K562 (cell line): Measurements from ENCODE around the gene TTLL11. TPM values are rescaled to one million over a fixed set of nuclear protein-coding genes. Genes with fewer than 3 reads are reported as not detected.
A peak's percentile ranks its signal among the peaks of the same experiment; 100 is the strongest.

Source experiments
- ATAC-seq: fragments of 200-7000 bp; cut with Tn5 transposase; 3 replicates; pipeline ENCODE4 v1.9.1; 2020; ENCODE audit warnings: moderate library complexity
- BruUV-seq: library from RNA; stranded (reverse); fragments of 400-500 nt; replicated peaks from 2 replicates; lab custom pipeline; 2021; lab: Mats Ljungman, UMichigan
- CTCF ChIA-PET: fragments of 300-600 bp; formaldehyde crosslinking; extraction: SDS; loops from one replicate; lab custom pipeline; 2021; ENCODE audit warnings: low intra/inter-chr PET ratio; lab: Yijun Ruan, JAX
- POLR2A ChIA-PET: fragments of 300-600, 350-650 bp; sonication (Branson Sonifier 250); formaldehyde crosslinking; extraction: SDS; loops from one replicate; lab custom pipeline; 2021; ENCODE audit warnings: antibody characterized with exemption, inconsistent platforms; lab: Yijun Ruan, JAX
- DNase-seq, 4 experiments: peaks; one replicate each; pipeline versions ENCODE4 v3.0.0 to v3.0.0-alpha.2; 2011 to 2018; ENCODE audit warnings: low spot score in 3 of 4, mixed read lengths in 3 of 4; ENCODE audit errors: extremely low read depth in 1 of 4
- FAIRE-seq: peaks from 2 replicates; lab custom pipeline; 2011; peaks lifted over from hg19 to GRCh38; lab: Jason Lieb, UNC
- H2AFZ ChIP-seq: 2 replicates; pipeline ENCODE4 v1.6.0; 2011; ENCODE audit warnings: low read depth, low read length, control low read depth, inconsistent platforms
- H3K27ac ChIP-seq: fragments of 200-600 bp; 3 replicates; pipeline ENCODE4 v1.8.0; 2011; ENCODE audit warnings: low read depth, mild to moderate bottlenecking, control low read depth, inconsistent platforms, low read length, moderate library complexity, mixed read lengths; ENCODE audit errors: extremely low read depth
- H3K27me3 ChIP-seq, 2 experiments: fragments of 300-600 bp in 1 of 2; 2 replicates in 1 of 2; 3 replicates in 1 of 2; pipeline versions ENCODE4 v1.6.0 to v1.8.0; 2011; ENCODE audit warnings: inconsistent platforms in 2 of 2, low read length in 2 of 2, mild to moderate bottlenecking in 1 of 2, mixed read lengths in 1 of 2, moderate library complexity in 1 of 2; ENCODE audit not compliant: control insufficient read depth in 2 of 2, insufficient read depth in 2 of 2
- H3K36me3 ChIP-seq: fragments of 300-600 bp; 3 replicates; pipeline ENCODE4 v1.8.0; 2011; ENCODE audit warnings: mild to moderate bottlenecking, low read length, inconsistent platforms; ENCODE audit not compliant: control insufficient read depth, insufficient read depth
- H3K4me1 ChIP-seq, 2 experiments: fragments of 200-600 bp in 1 of 2; replicated peaks in 1 of 2; 2 replicates in 1 of 2; 3 replicates in 1 of 2; pipeline versions ENCODE4 v1.5.1 to v1.8.0; 2011; ENCODE audit warnings: inconsistent platforms in 2 of 2, low read length in 2 of 2, mild to moderate bottlenecking in 1 of 2, mixed read lengths in 1 of 2, moderate library complexity in 1 of 2; ENCODE audit not compliant: control insufficient read depth in 2 of 2, insufficient read depth in 2 of 2
- H3K4me2 ChIP-seq: 2 replicates; pipeline ENCODE4 v1.6.1; 2011; ENCODE audit warnings: low read length, control low read depth, inconsistent platforms, mixed read lengths; ENCODE audit not compliant: insufficient read depth
- H3K4me3 ChIP-seq: fragments of 200-600 bp; sonication (generic), shearing (Covaris generic); 2 replicates; pipeline ENCODE4 v1.5.1; 2016; ENCODE audit warnings: control low read depth, inconsistent platforms
- H3K79me2 ChIP-seq: fragments of 200-600 bp; 3 replicates; pipeline ENCODE4 v1.8.0; 2011; ENCODE audit warnings: low read length, inconsistent platforms; ENCODE audit not compliant: control insufficient read depth, insufficient read depth
- H3K9ac ChIP-seq, 2 experiments: 2 replicates each; pipeline versions ENCODE4 v1.6.0 to v1.6.1; 2011; ENCODE audit warnings: low read depth in 2 of 2, low read length in 2 of 2, control low read depth in 1 of 2, inconsistent platforms in 1 of 2, mild to moderate bottlenecking in 1 of 2, mixed read lengths in 1 of 2; ENCODE audit not compliant: insufficient read depth in 1 of 2
- H3K9me1 ChIP-seq: one replicate; pipeline ENCODE4 v1.6.0; 2011; ENCODE audit warnings: inconsistent platforms, mild to moderate bottlenecking, low read length, moderate library complexity; ENCODE audit not compliant: control insufficient read depth, insufficient read depth
- H3K9me3 ChIP-seq: replicated peaks from 2 replicates; pipeline ENCODE4 v1.5.1; 2011; ENCODE audit warnings: low read depth, low read length, inconsistent platforms; ENCODE audit not compliant: control insufficient read depth, insufficient read depth
- H4K20me1 ChIP-seq: replicated peaks from 2 replicates; pipeline ENCODE4 v1.6.1; 2011; ENCODE audit warnings: low read length, inconsistent platforms, mixed read lengths; ENCODE audit not compliant: control insufficient read depth, insufficient read depth
- BCL6 ChIP-seq: fragments of 250-450 bp; sonication (Bioruptor Pico); IDR thresholded peaks from 2 replicates; pipeline ENCODE4 v1.4.0; 2020
- CEBPB ChIP-seq: fragments of 450-650 bp; IDR thresholded peaks from 2 replicates; pipeline ENCODE4 v1.6.1; 2016; ENCODE audit warnings: missing genetic modification characterization, missing compliant biosample characterization
- CEBPG ChIP-seq, 3 experiments: fragments of 200-800 bp in 1 of 3; sonication (Bioruptor generic) in 1 of 3; sonication (generic) in 1 of 3; formaldehyde crosslinking in 1 of 3; IDR thresholded peaks in 2 of 3; conservative IDR thresholded peaks in 1 of 3; 2 replicates each; pipeline versions ENCODE4 v1.6.1 to v1.8.0; 2016 to 2022; ENCODE audit warnings: missing compliant biosample characterization in 2 of 3, missing genetic modification characterization in 2 of 3, mild to moderate bottlenecking in 1 of 3, missing genetic modification reagents in 1 of 3
- XRCC5 ChIP-seq: fragments of 200-400 bp; formaldehyde crosslinking; IDR thresholded peaks from 2 replicates; pipeline ENCODE4 v1.6.1; 2017; ENCODE audit warnings: low read depth, mild to moderate bottlenecking, low read length
- ZEB2 ChIP-seq: fragments of 450-650 bp; IDR thresholded peaks from 2 replicates; pipeline ENCODE4 v1.6.1; 2016
- WGBS: fragments of 100-300 bp; shearing (Covaris generic); methylation state at CpG from one replicate; pipeline ENCODE4 v1.1.6; 2016; ENCODE audit warnings: low coverage, mixed read lengths; ENCODE audit not compliant: insufficient coverage; ENCODE audit errors: missing lambda C conversion rate; 5-methylcytosine and 5-hydroxymethylcytosine counted together
- in situ Hi-C: fragments of 300-500 bp; cut with MboI; formaldehyde crosslinking; loops from 4 replicates; pipeline ENCODE4 v1.15.0; 2018; ENCODE audit warnings: inconsistent platforms, mixed read lengths
- intact Hi-C: fragments of 100-400 bp; cut with micrococcal nuclease; formaldehyde crosslinking; loops from 2 replicates; pipeline ENCODE4 v1.14.2; 2022
- polyA plus RNA-seq, 8 experiments: library from polyadenylated mRNA; depleted of rRNA in 4 of 8; stranded (reverse) in 5 of 8; unstranded in 3 of 8; fragments of >200 nt; fragmentation: Nextera tagmentation in 2 of 8; fragmentation: Illumina TruSeq in 1 of 8; extraction: Ambion mirVana in 2 of 8; extraction: Trizol in 1 of 8; gene quantifications; 2 replicates each; pipeline versions ENCODE4 v1.2.1 to v1.2.3, GENCODE V29; 2011 to 2014; ENCODE audit warnings: inconsistent platforms in 1 of 8, missing spikeins in 1 of 8
- total RNA-seq, 7 experiments: library from RNA; depleted of rRNA in 6 of 7; stranded (reverse); fragments of >200 nt in 6 of 7; fragmentation: Illumina TruSeq in 2 of 7; extraction: Trizol in 2 of 7; gene quantifications; 2 replicates each; pipeline versions ENCODE4 v1.2.1 to v1.2.3, GENCODE V29; 2011 to 2021; ENCODE audit warnings: low replicate concordance in 1 of 7
- TF ChIP-seq, protein P1 (sequence below): sonication (generic); formaldehyde crosslinking; IDR thresholded peaks from 2 replicates; pipeline ENCODE4 v1.8.0; 2022; ENCODE audit warnings: mild to moderate bottlenecking, missing genetic modification reagents

The TTLL11 gene
- total and polyA plus RNA-seq, 9 of the 15 experiments (the other 6 are each of a cell fraction or from before 2014, with no cell fraction given), result 0.83 to 4.4 (median 2.7) TPM

DNA sequence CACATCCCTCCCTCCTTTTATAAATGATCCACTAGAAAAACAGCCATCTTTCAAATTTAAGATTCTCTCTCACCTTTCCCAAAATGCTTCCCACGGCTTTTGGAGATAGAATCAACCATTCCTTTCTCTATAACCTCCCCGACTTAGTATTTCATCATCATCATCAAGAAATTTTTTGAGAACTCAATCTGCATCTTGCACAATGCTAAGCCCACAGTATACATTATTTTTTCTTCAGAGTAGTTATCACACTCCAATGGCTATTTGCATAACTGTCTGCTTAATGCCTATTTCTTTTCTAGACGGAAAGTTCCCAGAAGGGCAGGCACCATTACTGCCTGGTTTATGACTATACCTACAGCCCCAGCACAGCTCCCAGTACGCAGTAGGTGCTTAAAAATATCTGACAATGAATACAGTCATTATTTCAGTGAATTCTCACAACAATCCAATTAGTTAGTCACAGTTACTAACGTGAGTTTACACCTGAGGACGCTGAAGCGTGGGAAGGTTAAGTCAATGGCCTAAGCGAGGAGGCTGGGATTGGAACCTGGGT, 212.7 kb downstream of the TTLL11 start:
- no peak for TF ChIP-seq BCL6 (CRISPR knock-in tag)
- TF ChIP-seq ZEB2, result no peak
- TF ChIP-seq CEBPG (CRISPR knock-in tag; IDR thresholded peaks at IDR 0.05), result no peak
- peak in 1 of 2 experiments; percentile 23; a peak in 2 of 4 replicates for TF ChIP-seq CEBPG (tag; conservative IDR thresholded peaks at IDR 0.05 in 1 of 2, IDR thresholded peaks at IDR 0.05 in 1 of 2)
- no peak for TF ChIP-seq XRCC5
- TF ChIP-seq CEBPB (tag), result 0 out of 2 replicates have a peak, but pooled peaks have one; percentile 12
- TF ChIP-seq, protein P1, sequence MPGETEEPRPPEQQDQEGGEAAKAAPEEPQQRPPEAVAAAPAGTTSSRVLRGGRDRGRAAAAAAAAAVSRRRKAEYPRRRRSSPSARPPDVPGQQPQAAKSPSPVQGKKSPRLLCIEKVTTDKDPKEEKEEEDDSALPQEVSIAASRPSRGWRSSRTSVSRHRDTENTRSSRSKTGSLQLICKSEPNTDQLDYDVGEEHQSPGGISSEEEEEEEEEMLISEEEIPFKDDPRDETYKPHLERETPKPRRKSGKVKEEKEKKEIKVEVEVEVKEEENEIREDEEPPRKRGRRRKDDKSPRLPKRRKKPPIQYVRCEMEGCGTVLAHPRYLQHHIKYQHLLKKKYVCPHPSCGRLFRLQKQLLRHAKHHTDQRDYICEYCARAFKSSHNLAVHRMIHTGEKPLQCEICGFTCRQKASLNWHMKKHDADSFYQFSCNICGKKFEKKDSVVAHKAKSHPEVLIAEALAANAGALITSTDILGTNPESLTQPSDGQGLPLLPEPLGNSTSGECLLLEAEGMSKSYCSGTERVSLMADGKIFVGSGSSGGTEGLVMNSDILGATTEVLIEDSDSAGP (CRISPR knock-in tag), result no peak
- WGBS, result 0% methylated on average over 8 of the region's 8 CpGs
- no TSS peak for BruUV-seq
- Histone ChIP-seq H3K27ac (no peak overlapping the region), H3K36me3 (no peaks in the 10 kb centered on the region), H3K4me1 (no peaks in the 10 kb centered on the region), H3K9me3 (no peaks in the 10 kb centered on the region), H2AFZ (no peak overlapping the region), H3K27me3 (peaks cover 27 to 77% of the 10 kb centered on the region in 2 experiments), H3K4me2 (no peak overlapping the region), H4K20me1 (peaks cover 4% of the 10 kb centered on the region; the same call in 1 of the 2 replicates), H3K79me2 (no peaks in the 10 kb centered on the region), H3K9me1 (no peaks in the 10 kb centered on the region), H3K9ac (no peak overlapping the region), H3K4me3 (no peak overlapping the region)
- no peak for FAIRE-seq
- in situ Hi-C loops (no loop called here), intact Hi-C loops (no loop called here)
- ChIA-PET POLR2A (interaction anchor here (0.8 kb wide), 1 partner anchor 153 kb away, joined by 3 read pairs; no protein-coding TSS in a partner anchor), CTCF (no interaction called here)
- no peak for ATAC-seq
- DNase-seq, result no peak
